Natural killer cell (primary cell): Measurements from ENCODE around the gene FOXO6. TPM values are rescaled to one million over a fixed set of nuclear protein-coding genes. Genes with fewer than 3 reads are reported as not detected.

ENCODE experiments used
- ATAC-seq, 3 donors: fragments of 150-1000 bp in 2 of 3; fragments of 200-7000 bp in 1 of 3; cut with Tn5 transposase; 1 replicate in 1 of 3; 2 replicates in 2 of 3; pipeline ENCODE4 v1.10.0; 2021; ENCODE audit warnings: mild to moderate bottlenecking in 2 of 3, moderate library complexity in 2 of 3
- DNase-seq, 2 donors: peaks; one replicate each; pipeline versions ENCODE4 v3.0.0 to v3.0.0-alpha.2; 2013 to 2021; ENCODE audit warnings: mixed read lengths in 1 of 2
- H3K27ac ChIP-seq: one replicate; pipeline ENCODE4 v1.5.1; 2013; ENCODE audit warnings: mild to moderate bottlenecking, low read length
- H3K27me3 ChIP-seq: one replicate; pipeline ENCODE4 v1.6.1; 2013; ENCODE audit warnings: low read length; ENCODE audit not compliant: control insufficient read depth, insufficient read depth
- H3K36me3 ChIP-seq: one replicate; pipeline ENCODE4 v1.6.1; 2013; ENCODE audit warnings: low read length; ENCODE audit not compliant: control insufficient read depth, insufficient read depth
- H3K4me1 ChIP-seq: one replicate; pipeline ENCODE4 v1.6.1; 2013; ENCODE audit warnings: low read length; ENCODE audit not compliant: control insufficient read depth, insufficient read depth
- H3K4me3 ChIP-seq: one replicate; pipeline ENCODE4 v1.5.1; 2013; ENCODE audit warnings: low read length
- H3K9me3 ChIP-seq: one replicate; pipeline ENCODE4 v1.6.1; 2013; ENCODE audit warnings: low read length; ENCODE audit not compliant: control insufficient read depth, insufficient read depth
- H3K27ac Mint-ChIP-seq, 2 donors: one replicate each; pipeline ENCODE4 v1.8.0; 2022; ENCODE audit warnings: mild to moderate bottlenecking in 2 of 2, mixed read lengths in 2 of 2, moderate library complexity in 1 of 2
- H3K27me3 Mint-ChIP-seq, 2 donors: one replicate each; pipeline ENCODE4 v1.8.0; 2022; ENCODE audit warnings: low read depth in 2 of 2, mixed read lengths in 2 of 2
- H3K36me3 Mint-ChIP-seq: one replicate; pipeline ENCODE4 v1.8.0; 2022; ENCODE audit warnings: mixed read lengths
- H3K4me1 Mint-ChIP-seq, 2 donors: one replicate each; pipeline ENCODE4 v1.8.0; 2022; ENCODE audit warnings: mixed read lengths in 2 of 2
- H3K4me3 Mint-ChIP-seq: one replicate; pipeline ENCODE4 v1.8.0; 2022; ENCODE audit warnings: mild to moderate bottlenecking, moderate library complexity, mixed read lengths
- H3K9me3 Mint-ChIP-seq, 2 donors: one replicate each; pipeline ENCODE4 v1.8.0; 2022; ENCODE audit warnings: mixed read lengths in 2 of 2
- WGBS: methylation state at CpG from one replicate; pipeline ENCODE4 v1.1.7; 2013; ENCODE audit warnings: missing lambda C conversion rate; ENCODE audit not compliant: insufficient coverage; 5-methylcytosine and 5-hydroxymethylcytosine counted together
- intact Hi-C: fragments of 100-400 bp; cut with micrococcal nuclease; formaldehyde crosslinking; loops from one replicate; pipeline ENCODE4 v1.14.2; 2022
- total RNA-seq, 4 donors: library from RNA; stranded (reverse); fragments of 120-200 nt in 1 of 4; gene quantifications; one replicate each; pipeline versions ENCODE4 v1.2.3 to v1.2.4, GENCODE V29; 2013 to 2022
- TF ChIP-seq, protein P1 (sequence below): fragments of 200-600 bp; IDR thresholded peaks from one replicate; pipeline ENCODE4 v1.8.0; 2022; ENCODE audit warnings: antibody characterized with exemption

The FOXO6 gene
- total RNA-seq, 3 donors from 2014 or later (not counting 1 experiment from before 2014, with no cell fraction given) = 1.2 to 3.3 (median 1.7) TPM

DNA sequence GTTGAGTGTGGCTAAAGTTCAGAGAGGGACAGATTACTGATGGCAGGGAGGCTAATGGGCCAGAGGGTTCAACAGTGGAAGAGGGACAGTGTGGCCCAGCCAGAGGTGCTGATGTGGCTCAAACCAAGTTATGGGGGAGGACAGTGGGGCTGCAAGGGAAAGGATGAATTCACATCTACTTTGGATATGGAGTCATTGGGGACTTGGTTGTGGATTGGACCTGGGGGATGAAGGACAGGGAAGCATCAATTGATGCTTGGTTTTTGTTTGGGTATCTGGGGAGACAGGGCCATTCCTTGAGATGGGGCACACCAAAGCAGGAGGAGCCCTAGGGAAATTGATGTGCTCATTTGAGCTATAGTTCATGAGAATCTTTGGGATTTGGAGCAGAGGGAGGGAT lies 23.3 kb downstream of the FOXO6 start:
- H3K27ac Mint-ChIP-seq = peak overlapping the region in 1 of 2 donors; percentile 17
- Histone ChIP-seq H3K4me1 (peaks cover 20% of the 10 kb centered on the region), H3K27ac (no peak overlapping the region), H3K27me3 (peaks cover 23% of the 10 kb centered on the region), H3K9me3 (no peaks in the 10 kb centered on the region), H3K36me3 (no peaks in the 10 kb centered on the region), H3K4me3 (no peak overlapping the region)
- no peaks in the 10 kb centered on the region for H3K9me3 Mint-ChIP-seq
- TF ChIP-seq, protein P1, sequence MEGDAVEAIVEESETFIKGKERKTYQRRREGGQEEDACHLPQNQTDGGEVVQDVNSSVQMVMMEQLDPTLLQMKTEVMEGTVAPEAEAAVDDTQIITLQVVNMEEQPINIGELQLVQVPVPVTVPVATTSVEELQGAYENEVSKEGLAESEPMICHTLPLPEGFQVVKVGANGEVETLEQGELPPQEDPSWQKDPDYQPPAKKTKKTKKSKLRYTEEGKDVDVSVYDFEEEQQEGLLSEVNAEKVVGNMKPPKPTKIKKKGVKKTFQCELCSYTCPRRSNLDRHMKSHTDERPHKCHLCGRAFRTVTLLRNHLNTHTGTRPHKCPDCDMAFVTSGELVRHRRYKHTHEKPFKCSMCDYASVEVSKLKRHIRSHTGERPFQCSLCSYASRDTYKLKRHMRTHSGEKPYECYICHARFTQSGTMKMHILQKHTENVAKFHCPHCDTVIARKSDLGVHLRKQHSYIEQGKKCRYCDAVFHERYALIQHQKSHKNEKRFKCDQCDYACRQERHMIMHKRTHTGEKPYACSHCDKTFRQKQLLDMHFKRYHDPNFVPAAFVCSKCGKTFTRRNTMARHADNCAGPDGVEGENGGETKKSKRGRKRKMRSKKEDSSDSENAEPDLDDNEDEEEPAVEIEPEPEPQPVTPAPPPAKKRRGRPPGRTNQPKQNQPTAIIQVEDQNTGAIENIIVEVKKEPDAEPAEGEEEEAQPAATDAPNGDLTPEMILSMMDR = no peak
- H3K4me1 Mint-ChIP-seq = peaks cover 10 to 30% of the 10 kb centered on the region in 2 donors
- peak overlapping the region; percentile 3 for H3K4me3 Mint-ChIP-seq
- H3K36me3 Mint-ChIP-seq = no peaks in the 10 kb centered on the region
- no peak for ATAC-seq
- peaks cover 34 to 35% of the 10 kb centered on the region in 2 donors for H3K27me3 Mint-ChIP-seq
- intact Hi-C loops = no loop called here
- DNase-seq = no peak

DNA sequence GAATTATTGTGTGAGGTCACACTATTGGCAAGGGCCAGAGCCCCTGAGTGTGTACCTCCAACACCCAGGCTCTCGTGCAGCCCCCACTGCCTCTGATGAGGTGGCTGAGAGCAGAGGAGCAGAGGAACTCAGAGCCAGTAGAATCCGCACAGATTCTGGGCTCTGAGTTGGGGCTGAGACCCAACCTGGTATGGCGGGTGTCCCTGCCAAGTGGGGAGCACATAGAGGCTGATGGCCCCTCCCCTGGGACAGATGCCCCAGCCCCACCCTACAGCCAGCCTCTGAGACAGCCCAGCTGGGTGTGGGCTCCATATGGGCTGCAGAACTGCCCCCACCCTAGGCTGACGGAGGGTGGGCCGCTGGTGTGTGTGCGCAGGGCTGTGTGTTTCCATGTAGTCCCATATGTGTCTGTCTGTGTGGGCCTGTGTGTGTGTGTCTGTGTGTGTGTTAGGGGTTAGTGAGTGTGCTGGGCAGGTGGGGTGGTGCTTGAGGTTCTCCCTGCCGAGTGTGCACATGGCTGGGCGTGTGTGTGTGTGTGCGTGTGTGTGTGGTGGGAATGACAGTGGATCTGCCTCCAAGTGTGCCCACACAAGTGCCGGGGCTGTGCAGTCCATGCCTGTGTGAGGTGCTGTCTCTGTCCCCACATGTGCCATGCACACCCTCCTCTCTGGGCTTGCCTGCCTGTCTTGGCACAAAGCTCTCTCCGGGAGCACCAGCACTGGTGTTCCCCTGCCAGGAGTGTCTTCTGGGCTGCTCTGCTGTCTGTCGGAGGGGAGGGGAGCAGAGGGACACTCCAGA lies 24.4 kb downstream of the FOXO6 start:
- WGBS = 85% methylated on average over 12 of the region's 12 CpGs
- no peak for ATAC-seq
- Histone ChIP-seq H3K4me1 (peaks cover 20% of the 10 kb centered on the region), H3K36me3 (no peaks in the 10 kb centered on the region), H3K27ac (no peak overlapping the region), H3K9me3 (no peaks in the 10 kb centered on the region), H3K27me3 (peaks cover 20% of the 10 kb centered on the region), H3K4me3 (no peak overlapping the region)
- DNase-seq = no peak
- intact Hi-C loops = no loop called here
- TF ChIP-seq, protein P1 = no peak
- Mint-ChIP-seq H3K4me1 (peaks cover 10 to 24% of the 10 kb centered on the region in 2 donors), H3K36me3 (no peaks in the 10 kb centered on the region), H3K9me3 (no peaks in the 10 kb centered on the region), H3K27ac (no peak overlapping the region), H3K27me3 (peaks cover 27 to 31% of the 10 kb centered on the region in 2 donors), H3K4me3 (no peak overlapping the region)

DNA sequence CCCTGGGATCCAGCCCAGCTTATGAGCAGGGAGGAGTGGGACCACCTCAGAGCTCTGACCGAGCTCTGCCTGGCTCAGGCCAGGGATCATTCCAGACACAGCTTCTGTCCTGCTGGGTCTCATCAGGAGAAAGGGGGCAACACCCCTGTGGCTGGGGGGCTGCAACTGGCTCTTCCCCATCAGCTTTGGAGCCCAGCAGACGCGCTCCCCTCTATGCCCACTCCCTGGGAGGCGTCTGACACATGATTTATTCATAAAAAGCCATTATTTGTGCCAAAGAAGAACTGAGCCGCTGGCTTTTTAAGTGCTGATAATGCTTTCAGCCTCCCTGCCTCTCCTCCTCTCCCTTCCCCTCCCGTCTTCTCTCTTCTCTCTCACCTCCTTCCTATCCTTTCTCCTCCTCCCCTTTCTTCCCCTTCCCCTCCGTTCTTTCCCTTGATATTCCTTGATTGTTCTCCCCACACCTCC lies 25.0 kb downstream of the FOXO6 start:
- Histone ChIP-seq H3K9me3 (no peaks in the 10 kb centered on the region), H3K4me1 (peaks cover 15% of the 10 kb centered on the region), H3K4me3 (no peak overlapping the region), H3K36me3 (no peaks in the 10 kb centered on the region), H3K27ac (no peak overlapping the region), H3K27me3 (peaks cover 16% of the 10 kb centered on the region)
- H3K27me3 Mint-ChIP-seq = peaks cover 27 to 31% of the 10 kb centered on the region in 2 donors
- no peak for DNase-seq
- no peaks in the 10 kb centered on the region for H3K36me3 Mint-ChIP-seq
- H3K4me3 Mint-ChIP-seq = no peak overlapping the region
- intact Hi-C loops = no loop called here
- H3K4me1 Mint-ChIP-seq = peaks cover 10 to 18% of the 10 kb centered on the region in 2 donors
- WGBS = 77% methylated on average over 7 of the region's 7 CpGs
- H3K9me3 Mint-ChIP-seq = no peaks in the 10 kb centered on the region
- no peak for ATAC-seq
- TF ChIP-seq, protein P1 = no peak
- no peak overlapping the region for H3K27ac Mint-ChIP-seq
